Osteocyte (in vitro differentiated cells): ENCODE data around the gene DNAJC4. TPM values are rescaled to one million over a fixed set of nuclear protein-coding genes. Genes with fewer than 3 reads are reported as not detected.
A peak's percentile ranks its signal among the peaks of the same experiment; 100 is the strongest.

Experiments
- DNase-seq: peaks from one replicate; pipeline ENCODE4 v3.0.0; 2021; ENCODE audit warnings: mixed read lengths; ENCODE audit not compliant: unreplicated experiment; ENCODE audit errors: extremely low spot score
- H3K27ac Mint-ChIP-seq: one replicate; pipeline ENCODE4 v1.8.0; 2021; ENCODE audit warnings: mild to moderate bottlenecking, mixed read lengths; ENCODE audit not compliant: unreplicated experiment
- H3K27me3 Mint-ChIP-seq: one replicate; pipeline ENCODE4 v1.8.0; 2021; ENCODE audit warnings: mixed read lengths; ENCODE audit not compliant: unreplicated experiment
- H3K36me3 Mint-ChIP-seq: one replicate; pipeline ENCODE4 v1.8.0; 2021; ENCODE audit warnings: mixed read lengths; ENCODE audit not compliant: unreplicated experiment
- H3K4me1 Mint-ChIP-seq: one replicate; pipeline ENCODE4 v1.8.0; 2021; ENCODE audit warnings: mixed read lengths; ENCODE audit not compliant: unreplicated experiment
- H3K4me3 Mint-ChIP-seq: one replicate; pipeline ENCODE4 v1.8.0; 2021; ENCODE audit warnings: mild to moderate bottlenecking, moderate library complexity, mixed read lengths; ENCODE audit not compliant: unreplicated experiment
- H3K9me3 Mint-ChIP-seq: one replicate; pipeline ENCODE4 v1.8.0; 2021; ENCODE audit warnings: mixed read lengths; ENCODE audit not compliant: unreplicated experiment
- CTCF ChIP-seq: fragments of 200-600 bp; sonication (generic); IDR thresholded peaks from 2 replicates; pipeline ENCODE4 v1.5.0; 2021; ENCODE audit warnings: antibody characterized with exemption, mild to moderate bottlenecking, moderate library complexity
- total RNA-seq: library from RNA; stranded (reverse); gene quantifications from 2 replicates; pipeline ENCODE4 v1.2.1, GENCODE V29; 2021

Gene DNAJC4
- total RNA-seq, 1 donor from 2014 or later, result 49.9 TPM

DNA sequence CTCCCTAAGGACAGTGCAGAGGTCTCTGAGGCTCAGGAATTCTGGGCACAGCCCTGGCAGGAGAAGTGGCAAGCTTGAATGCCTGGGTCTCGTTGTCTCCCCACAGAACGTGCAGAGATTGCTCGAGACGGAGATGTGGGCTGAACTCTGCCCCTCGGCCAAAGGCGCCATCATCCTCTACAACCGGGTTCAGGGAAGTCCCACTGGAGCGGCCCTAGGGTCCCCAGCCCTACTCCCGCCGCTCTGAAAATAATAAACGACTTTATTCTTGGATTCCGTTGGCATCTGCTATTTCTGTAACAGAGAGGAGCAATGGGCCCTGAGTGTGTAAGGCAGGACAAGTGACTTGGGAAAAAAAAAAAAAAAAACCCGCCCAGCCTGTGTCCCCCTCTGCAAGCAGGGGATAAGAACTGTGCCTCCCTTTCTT, 591 bp upstream of the DNAJC4 start:
- H3K9me3 Mint-ChIP-seq, result no peaks in the 10 kb centered on the region
- H3K27ac Mint-ChIP-seq, result peak overlapping the region; percentile 87
- no peaks in the 10 kb centered on the region for H3K27me3 Mint-ChIP-seq
- H3K4me1 Mint-ChIP-seq, result peaks cover 53% of the 10 kb centered on the region
- no peaks in the 10 kb centered on the region for H3K36me3 Mint-ChIP-seq
- H3K4me3 Mint-ChIP-seq, result peak overlapping the region; percentile 80
- no peak for DNase-seq
- TF ChIP-seq CTCF, result no peak

- peak overlapping the region; percentile 87 for H3K27ac Mint-ChIP-seq
- TF ChIP-seq CTCF, result no peak
- DNase-seq, result no peak
- peaks cover 2% of the 10 kb centered on the region for H3K36me3 Mint-ChIP-seq
- H3K9me3 Mint-ChIP-seq, result no peaks in the 10 kb centered on the region
- peaks cover 57% of the 10 kb centered on the region for H3K4me1 Mint-ChIP-seq
- peak overlapping the region; percentile 80 for H3K4me3 Mint-ChIP-seq
- H3K27me3 Mint-ChIP-seq, result no peaks in the 10 kb centered on the region
These were observed 627 bp downstream of the DNAJC4 start for GRCh38 chr11:64230985-64231365.

- Mint-ChIP-seq H3K4me1 (peaks cover 57% of the 10 kb centered on the region), H3K36me3 (peaks cover 2% of the 10 kb centered on the region), H3K27ac (no peak overlapping the region), H3K9me3 (no peaks in the 10 kb centered on the region), H3K4me3 (peak overlapping the region; percentile 80), H3K27me3 (no peaks in the 10 kb centered on the region)
- DNase-seq, result no peak
- TF ChIP-seq CTCF, result no peak
These were observed 1.2 kb downstream of the DNAJC4 start for GRCh38 chr11:64231546-64231945.

GRCh38 chr11:64232182-64232966, 2.0 kb downstream of the DNAJC4 start:
- no peaks in the 10 kb centered on the region for H3K9me3 Mint-ChIP-seq
- peaks cover 2% of the 10 kb centered on the region for H3K36me3 Mint-ChIP-seq
- no peak for TF ChIP-seq CTCF
- peak overlapping the region; percentile 80 for H3K4me3 Mint-ChIP-seq
- H3K27me3 Mint-ChIP-seq, result no peaks in the 10 kb centered on the region
- no peak overlapping the region for H3K27ac Mint-ChIP-seq
- DNase-seq, result no peak
- H3K4me1 Mint-ChIP-seq, result peaks cover 50% of the 10 kb centered on the region

- H3K9me3 Mint-ChIP-seq, result no peaks in the 10 kb centered on the region
- H3K27ac Mint-ChIP-seq, result no peak overlapping the region
- DNase-seq, result no peak
- no peaks in the 10 kb centered on the region for H3K27me3 Mint-ChIP-seq
- H3K4me3 Mint-ChIP-seq, result peak overlapping the region; percentile 40
- TF ChIP-seq CTCF, result no peak
- H3K36me3 Mint-ChIP-seq, result peaks cover 2% of the 10 kb centered on the region
- H3K4me1 Mint-ChIP-seq, result peaks cover 46% of the 10 kb centered on the region
These were observed 2.6 kb downstream of the DNAJC4 start for GRCh38 chr11:64232967-64233315.
